Osteocyte (in vitro differentiated cells): ENCODE measurements around the gene TIGD3. TPM values are rescaled to one million over a fixed set of nuclear protein-coding genes. Genes with fewer than 3 reads are reported as not detected.

Experiments used
- DNase-seq: peaks from one replicate; pipeline ENCODE4 v3.0.0; 2021; ENCODE audit warnings: mixed read lengths; ENCODE audit not compliant: unreplicated experiment; ENCODE audit errors: extremely low spot score
- H3K27ac Mint-ChIP-seq: one replicate; pipeline ENCODE4 v1.8.0; 2021; ENCODE audit warnings: mild to moderate bottlenecking, mixed read lengths; ENCODE audit not compliant: unreplicated experiment
- H3K27me3 Mint-ChIP-seq: one replicate; pipeline ENCODE4 v1.8.0; 2021; ENCODE audit warnings: mixed read lengths; ENCODE audit not compliant: unreplicated experiment
- H3K36me3 Mint-ChIP-seq: one replicate; pipeline ENCODE4 v1.8.0; 2021; ENCODE audit warnings: mixed read lengths; ENCODE audit not compliant: unreplicated experiment
- H3K4me1 Mint-ChIP-seq: one replicate; pipeline ENCODE4 v1.8.0; 2021; ENCODE audit warnings: mixed read lengths; ENCODE audit not compliant: unreplicated experiment
- H3K4me3 Mint-ChIP-seq: one replicate; pipeline ENCODE4 v1.8.0; 2021; ENCODE audit warnings: mild to moderate bottlenecking, moderate library complexity, mixed read lengths; ENCODE audit not compliant: unreplicated experiment
- H3K9me3 Mint-ChIP-seq: one replicate; pipeline ENCODE4 v1.8.0; 2021; ENCODE audit warnings: mixed read lengths; ENCODE audit not compliant: unreplicated experiment
- CTCF ChIP-seq: fragments of 200-600 bp; sonication (generic); IDR thresholded peaks from 2 replicates; pipeline ENCODE4 v1.5.0; 2021; ENCODE audit warnings: antibody characterized with exemption, mild to moderate bottlenecking, moderate library complexity
- total RNA-seq: library from RNA; stranded (reverse); gene quantifications from 2 replicates; pipeline ENCODE4 v1.2.1, GENCODE V29; 2021

Gene TIGD3
- total RNA-seq, 1 donor from 2014 or later: 0.16 TPM

GRCh38 chr11:65309006-65309405 lies 45.5 kb upstream of the TIGD3 start:
- no peak for DNase-seq
- TF ChIP-seq CTCF: no peak
- no peaks in the 10 kb centered on the region for H3K27me3 Mint-ChIP-seq
- no peaks in the 10 kb centered on the region for H3K36me3 Mint-ChIP-seq
- peaks cover 33% of the 10 kb centered on the region for H3K4me1 Mint-ChIP-seq
- no peak overlapping the region for H3K27ac Mint-ChIP-seq
- H3K9me3 Mint-ChIP-seq: no peaks in the 10 kb centered on the region
- H3K4me3 Mint-ChIP-seq: no peak overlapping the region

- DNase-seq: no peak
- H3K36me3 Mint-ChIP-seq: no peaks in the 10 kb centered on the region
- H3K27ac Mint-ChIP-seq: no peak overlapping the region
- no peaks in the 10 kb centered on the region for H3K9me3 Mint-ChIP-seq
- H3K27me3 Mint-ChIP-seq: no peaks in the 10 kb centered on the region
- no peak for TF ChIP-seq CTCF
- no peak overlapping the region for H3K4me3 Mint-ChIP-seq
- peaks cover 35% of the 10 kb centered on the region for H3K4me1 Mint-ChIP-seq
Measured at GRCh38 chr11:65310215-65310614, 44.3 kb upstream of the TIGD3 start.

- no peak for TF ChIP-seq CTCF
- no peaks in the 10 kb centered on the region for H3K9me3 Mint-ChIP-seq
- no peaks in the 10 kb centered on the region for H3K36me3 Mint-ChIP-seq
- H3K4me3 Mint-ChIP-seq: no peak overlapping the region
- H3K4me1 Mint-ChIP-seq: peaks cover 31% of the 10 kb centered on the region
- no peaks in the 10 kb centered on the region for H3K27me3 Mint-ChIP-seq
- H3K27ac Mint-ChIP-seq: no peak overlapping the region
- no peak for DNase-seq
Measured at GRCh38 chr11:65310736-65311135, 43.8 kb upstream of the TIGD3 start.

- Mint-ChIP-seq H3K9me3 (no peaks in the 10 kb centered on the region), H3K36me3 (no peaks in the 10 kb centered on the region), H3K4me1 (peaks cover 36% of the 10 kb centered on the region), H3K4me3 (no peak overlapping the region), H3K27me3 (no peaks in the 10 kb centered on the region), H3K27ac (no peak overlapping the region)
- DNase-seq: no peak
- TF ChIP-seq CTCF: no peak
Measured at GRCh38 chr11:65311170-65311678, 43.3 kb upstream of the TIGD3 start.

GRCh38 chr11:65314501-65315203 lies 39.9 kb upstream of the TIGD3 start, which contains the start of gene CDC42EP2:
CDC42EP2 (plus strand) TSS chr11:65314866; CDS start chr11:65320899, 6,033 bp downstream.
- peak; percentile 95 for DNase-seq
- TF ChIP-seq CTCF: no peak
- Mint-ChIP-seq H3K9me3 (no peaks in the 10 kb centered on the region), H3K4me1 (peaks cover 43% of the 10 kb centered on the region), H3K4me3 (peak within 1 kb of the TSS; percentile 82), H3K36me3 (no peaks in the 10 kb centered on the region), H3K27ac (peak within 1 kb of the TSS; percentile 91), H3K27me3 (no peaks in the 10 kb centered on the region)
